Measurements from ENCODE around the gene MCIDAS. TPM values are rescaled to one million over a fixed set of nuclear protein-coding genes. Genes with fewer than 3 reads are reported as not detected.

MCIDAS gene
- polyA plus RNA-seq, 1 donor (not counting 4 experiments of a cell fraction or from before 2014, with no cell fraction given), result 0.03 TPM

- DNase-seq (ENCODE audit: low read depth, low spot score) (no peak), FAIRE-seq (no peak)
- dilution Hi-C loops (cut with MboI; ENCODE audit: extremely low pct_ligation_motif_present, low sequenced_read_pairs), result no loop called here
- no peak for TF ChIP-seq CTCF (optimal IDR thresholded peaks at IDR 0.05 in 1 of 3, IDR thresholded peaks at IDR 0.05 in 1 of 3, conservative IDR thresholded peaks at IDR 0.05 in 1 of 3; ENCODE audit: extremely low read depth in 1 of 3, insufficient read depth in 2 of 3, low read length in 3 of 3)
- TF ChIP-seq EZH2 (IDR thresholded peaks at IDR 0.05; ENCODE audit: low read length), result no peak
- H3K9ac ChIP-seq (ENCODE audit: control insufficient read depth, extremely low read depth, insufficient read depth, low read length), result no peak overlapping the region
- no peaks in the 10 kb centered on the region for H4K20me1 ChIP-seq (ENCODE audit: control insufficient read depth, extremely low read depth, insufficient read depth, low read length)
- H2AFZ ChIP-seq (ENCODE audit: control insufficient read depth, low read length), result no peak overlapping the region
- no peak overlapping the region for H3K4me2 ChIP-seq (ENCODE audit: control insufficient read depth, extremely low read depth, insufficient read depth, low read depth, low read length)
- H3K27me3 ChIP-seq (ENCODE audit: control insufficient read depth, extremely low read depth, insufficient read depth, low read length), result peaks cover 47% of the 10 kb centered on the region
- H3K4me1 ChIP-seq (ENCODE audit: control insufficient read depth, extremely low read depth, insufficient read depth, low read length), result peaks cover 8% of the 10 kb centered on the region
- H3K9me3 ChIP-seq (ENCODE audit: control insufficient read depth, low read depth, low read length), result peaks cover 2% of the 10 kb centered on the region
- no peaks in the 10 kb centered on the region for H3K79me2 ChIP-seq (ENCODE audit: control insufficient read depth, insufficient read depth, low read length)
- H3K4me3 ChIP-seq (ENCODE audit: control insufficient read depth in 2 of 3, extremely low read depth in 1 of 3, insufficient read depth in 2 of 3, low read depth in 1 of 3, low read length in 3 of 3), result no peak overlapping the region
- no peaks in the 10 kb centered on the region for H3K9me1 ChIP-seq (ENCODE audit: control insufficient read depth, extremely low read depth, insufficient read depth, low read length)
- no peaks in the 10 kb centered on the region for H3K36me3 ChIP-seq (ENCODE audit: control insufficient read depth in 2 of 2, extremely low read depth in 1 of 2, insufficient read depth in 2 of 2, low read length in 2 of 2)
- no peak overlapping the region for H3K27ac ChIP-seq (ENCODE audit: control insufficient read depth, insufficient read depth, low read length)
These were observed 3.9 kb downstream of the MCIDAS start for GRCh38 chr5:55222985-55223811.

GRCh38 chr5:55222092-55222984, 4.8 kb downstream of the MCIDAS start:
- Histone ChIP-seq H3K9ac (ENCODE audit: control insufficient read depth, extremely low read depth, insufficient read depth, low read length) (no peak overlapping the region), H3K9me3 (ENCODE audit: control insufficient read depth, low read depth, low read length) (peaks cover 2% of the 10 kb centered on the region), H3K4me2 (ENCODE audit: control insufficient read depth, extremely low read depth, insufficient read depth, low read depth, low read length) (no peak overlapping the region), H4K20me1 (ENCODE audit: control insufficient read depth, extremely low read depth, insufficient read depth, low read length) (no peaks in the 10 kb centered on the region), H3K4me1 (ENCODE audit: control insufficient read depth, extremely low read depth, insufficient read depth, low read length) (peaks cover 8% of the 10 kb centered on the region), H3K79me2 (ENCODE audit: control insufficient read depth, insufficient read depth, low read length) (no peaks in the 10 kb centered on the region), H2AFZ (ENCODE audit: control insufficient read depth, low read length) (no peak overlapping the region), H3K9me1 (ENCODE audit: control insufficient read depth, extremely low read depth, insufficient read depth, low read length) (no peaks in the 10 kb centered on the region), H3K4me3 (ENCODE audit: control insufficient read depth in 2 of 3, extremely low read depth in 1 of 3, insufficient read depth in 2 of 3, low read depth in 1 of 3, low read length in 3 of 3) (no peak overlapping the region), H3K27ac (ENCODE audit: control insufficient read depth, insufficient read depth, low read length) (no peak overlapping the region), H3K36me3 (ENCODE audit: control insufficient read depth in 2 of 2, extremely low read depth in 1 of 2, insufficient read depth in 2 of 2, low read length in 2 of 2) (no peaks in the 10 kb centered on the region), H3K27me3 (ENCODE audit: control insufficient read depth, extremely low read depth, insufficient read depth, low read length) (peaks cover 43% of the 10 kb centered on the region)
- FAIRE-seq (no peak), DNase-seq (ENCODE audit: low read depth, low spot score) (no peak)
- TF ChIP-seq EZH2 (IDR thresholded peaks at IDR 0.05; ENCODE audit: low read length) (no peak), CTCF (optimal IDR thresholded peaks at IDR 0.05 in 1 of 3, IDR thresholded peaks at IDR 0.05 in 1 of 3, conservative IDR thresholded peaks at IDR 0.05 in 1 of 3; ENCODE audit: extremely low read depth in 1 of 3, insufficient read depth in 2 of 3, low read length in 3 of 3) (no peak)
- dilution Hi-C loops (cut with MboI; ENCODE audit: extremely low pct_ligation_motif_present, low sequenced_read_pairs), result no loop called here

All from keratinocyte (primary cell).